Loucy (cell line): ENCODE data around the gene FLRT2.

Experiments used
- EZH2phosphoT487 ChIP-seq: fragments of 200-600 bp; IDR thresholded peaks from 2 replicates; pipeline ENCODE4 v1.6.1; 2018; ENCODE audit warnings: antibody characterized with exemption, mild to moderate bottlenecking, moderate library complexity, borderline replicate concordance
- TF ChIP-seq, protein P1 (sequence below): fragments of 200-600 bp; sonication (generic); conservative IDR thresholded peaks from 2 replicates; pipeline ENCODE4 v1.5.1; 2014; ENCODE audit warnings: mild to moderate bottlenecking, antibody characterized with exemption, low read length

DNA sequence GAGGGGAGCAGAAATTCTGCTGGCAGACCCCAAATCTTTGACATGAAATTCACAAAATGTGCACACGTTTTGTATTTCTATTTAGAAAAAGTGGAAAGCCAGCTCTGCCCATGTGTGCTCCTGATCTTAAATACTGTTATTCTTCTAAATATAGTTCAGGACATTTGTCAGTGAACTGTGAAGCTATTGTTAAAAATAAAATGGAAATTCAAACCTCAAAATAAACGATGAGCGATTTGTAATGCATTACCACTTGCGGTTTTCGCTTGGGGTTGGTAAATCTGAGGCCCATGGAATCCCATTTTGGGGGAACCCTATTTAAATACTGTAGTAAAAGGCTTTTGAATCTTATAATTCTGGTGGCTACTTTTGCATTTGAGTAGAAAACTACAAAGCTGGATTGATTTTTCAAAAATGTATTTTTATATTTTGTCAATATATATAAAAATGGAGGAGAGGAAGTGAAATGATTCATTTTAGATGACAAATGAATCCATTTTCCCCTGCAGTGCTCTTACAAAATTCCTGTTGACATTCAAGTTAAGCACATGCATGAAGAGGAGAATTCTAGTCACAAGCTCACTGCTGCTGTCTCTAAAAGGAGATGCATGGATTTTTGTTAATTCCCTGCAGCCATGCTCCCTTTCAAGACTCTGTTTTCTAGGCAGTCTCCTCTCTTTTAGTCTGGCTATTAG is 47.1 kb downstream of the FLRT2 start:
- TF ChIP-seq, protein P1, sequence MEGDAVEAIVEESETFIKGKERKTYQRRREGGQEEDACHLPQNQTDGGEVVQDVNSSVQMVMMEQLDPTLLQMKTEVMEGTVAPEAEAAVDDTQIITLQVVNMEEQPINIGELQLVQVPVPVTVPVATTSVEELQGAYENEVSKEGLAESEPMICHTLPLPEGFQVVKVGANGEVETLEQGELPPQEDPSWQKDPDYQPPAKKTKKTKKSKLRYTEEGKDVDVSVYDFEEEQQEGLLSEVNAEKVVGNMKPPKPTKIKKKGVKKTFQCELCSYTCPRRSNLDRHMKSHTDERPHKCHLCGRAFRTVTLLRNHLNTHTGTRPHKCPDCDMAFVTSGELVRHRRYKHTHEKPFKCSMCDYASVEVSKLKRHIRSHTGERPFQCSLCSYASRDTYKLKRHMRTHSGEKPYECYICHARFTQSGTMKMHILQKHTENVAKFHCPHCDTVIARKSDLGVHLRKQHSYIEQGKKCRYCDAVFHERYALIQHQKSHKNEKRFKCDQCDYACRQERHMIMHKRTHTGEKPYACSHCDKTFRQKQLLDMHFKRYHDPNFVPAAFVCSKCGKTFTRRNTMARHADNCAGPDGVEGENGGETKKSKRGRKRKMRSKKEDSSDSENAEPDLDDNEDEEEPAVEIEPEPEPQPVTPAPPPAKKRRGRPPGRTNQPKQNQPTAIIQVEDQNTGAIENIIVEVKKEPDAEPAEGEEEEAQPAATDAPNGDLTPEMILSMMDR = no peak
- no peak for TF ChIP-seq EZH2phosphoT487
